Uterus (tissue), 2 donors: ENCODE measurements around the gene HAAO.

Source experiments
- CTCF ChIP-seq, 4 experiments: fragments of 200-600 bp in 2 of 4; fragments of 450-650 bp in 2 of 4; sonication (generic) in 2 of 4; IDR thresholded peaks; one replicate each; pipeline ENCODE4 v1.5.1; 2016 to 2019; ENCODE audit warnings: antibody characterized with exemption in 4 of 4, mild to moderate bottlenecking in 2 of 4, moderate library complexity in 1 of 4
- POLR2A ChIP-seq, 2 donors: fragments of 450-650 bp; IDR thresholded peaks; one replicate each; pipeline ENCODE4 v1.6.1; 2016; ENCODE audit warnings: antibody characterized with exemption in 2 of 2, mild to moderate bottlenecking in 1 of 2, moderate library complexity in 1 of 2

- TF ChIP-seq CTCF (IDR thresholded peaks at IDR 0.05) (no peak), POLR2A (IDR thresholded peaks at IDR 0.05) (no peak)
These were observed 2.6 kb downstream of the HAAO start for GRCh38 chr2:42789751-42790150.
